Right ventricle myocardium superior (tissue), 1 donor: ENCODE measurements around the gene BMP7. TPM values are rescaled to one million over a fixed set of nuclear protein-coding genes. Genes with fewer than 3 reads are reported as not detected.

Experiments
- ATAC-seq: fragments of 200-7000 bp; cut with Tn5 transposase; one replicate; pipeline ENCODE4 v1.9.1; 2020; ENCODE audit warnings: mild to moderate bottlenecking; ENCODE audit not compliant: poor library complexity
- DNase-seq: peaks from one replicate; pipeline ENCODE4 v3.0.0-alpha.2; 2020
- intact Hi-C: fragments of 100-400 bp; cut with DNase I; formaldehyde crosslinking; loops from one replicate; pipeline ENCODE4 v1.11.2; 2022
- total RNA-seq: library from RNA; stranded (reverse); fragmentation: NEBNext Ultra II Directional; extraction: Animal tissue kit (Norgen Biotek cat#: 25700); gene quantifications from one replicate; pipeline ENCODE4 v1.2.1, GENCODE V29; 2021
- donor health status: DM: no; HTN: yes; CAD: no; lungs with severe emphysema.

Gene BMP7
- total RNA-seq, 1 donor from 2014 or later = 23.2 TPM

DNA sequence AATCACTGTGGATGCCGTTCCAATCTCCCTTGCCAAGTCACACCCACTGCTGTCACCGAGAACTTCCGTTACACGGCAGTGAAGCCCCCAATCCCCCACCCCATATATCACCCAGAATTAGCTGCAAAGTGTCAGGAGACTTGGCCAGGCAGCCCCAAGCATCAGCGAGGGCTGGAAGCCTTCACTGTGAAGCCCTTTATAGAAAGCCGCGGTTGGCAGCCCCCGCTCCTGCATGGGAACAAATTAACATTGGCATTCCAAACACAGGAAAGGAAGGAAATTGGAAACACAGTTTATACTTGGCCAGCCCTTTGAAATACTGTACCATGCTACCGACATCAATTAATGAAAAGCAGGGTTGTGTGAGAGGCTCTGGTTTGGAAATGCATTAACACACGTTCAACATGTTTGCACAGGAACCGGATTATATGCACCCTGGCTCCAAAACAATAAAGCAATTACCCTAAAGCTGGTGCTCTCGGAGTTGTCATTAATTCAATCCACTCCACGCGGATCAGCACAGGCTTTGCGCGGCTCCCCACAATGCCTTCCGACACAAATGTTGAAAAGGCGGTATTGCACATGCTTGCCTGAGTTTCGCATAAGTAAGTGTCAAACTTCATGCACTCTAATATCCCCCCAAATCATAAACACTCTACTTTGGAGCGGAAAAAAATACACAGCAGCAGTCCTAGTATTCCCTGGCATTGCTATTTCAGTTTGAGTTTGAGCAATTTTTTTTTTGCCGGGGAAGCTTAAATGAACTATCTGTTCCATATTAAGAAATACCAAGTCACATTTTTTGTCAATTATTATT is 7.1 kb downstream of the BMP7 start:
- peak; percentile 45 for ATAC-seq
- intact Hi-C loops = loop anchor here (10.0 kb wide), 1 partner anchor 165 kb away; no protein-coding TSS in a partner anchor
- no peak for DNase-seq

DNA sequence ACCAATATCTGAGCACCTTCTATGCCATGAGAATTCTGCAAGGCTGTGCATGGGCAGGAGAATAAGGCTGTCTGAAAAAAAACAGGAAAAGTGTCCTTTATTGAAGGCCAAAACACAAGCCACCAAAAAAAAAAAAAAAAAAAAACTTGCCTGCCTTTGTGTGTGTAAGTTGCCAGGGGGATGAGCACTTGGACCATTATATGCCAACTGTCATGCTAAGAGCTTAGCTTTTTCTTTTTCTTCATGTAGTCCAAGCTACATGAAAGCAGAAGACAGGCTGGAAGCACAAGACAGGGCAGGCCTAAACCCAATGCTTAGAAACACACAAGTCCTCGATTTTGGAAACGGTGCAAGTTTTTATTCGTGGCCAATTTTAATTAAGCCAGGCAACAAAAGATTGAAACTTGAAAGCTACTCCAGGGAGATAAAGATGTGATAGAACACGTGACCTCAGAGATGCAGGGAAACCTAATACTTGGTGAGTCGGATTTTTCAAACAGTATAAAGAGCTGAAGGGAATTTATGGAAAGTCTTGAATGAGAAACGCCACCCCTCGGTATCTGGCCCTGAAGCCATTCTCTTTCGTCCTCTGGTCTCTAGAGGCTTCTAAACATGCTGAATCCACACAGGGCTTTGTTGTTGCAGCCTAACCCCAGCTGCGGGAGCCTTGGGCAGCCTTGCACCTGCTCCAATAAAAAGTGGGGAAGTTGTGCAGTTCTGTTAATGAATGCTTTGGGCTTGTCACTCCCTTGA is 8.6 kb downstream of the BMP7 start:
- ATAC-seq = no peak
- intact Hi-C loops = loop anchor here (10.0 kb wide), 1 partner anchor 163 kb away; no protein-coding TSS in a partner anchor
- DNase-seq = no peak

- DNase-seq = no peak
- intact Hi-C loops = loop anchor here (10.0 kb wide), 1 partner anchor 162 kb away; no protein-coding TSS in a partner anchor
- no peak for ATAC-seq
These were observed 9.5 kb downstream of the BMP7 start for GRCh38 chr20:57256908-57257307.

DNA sequence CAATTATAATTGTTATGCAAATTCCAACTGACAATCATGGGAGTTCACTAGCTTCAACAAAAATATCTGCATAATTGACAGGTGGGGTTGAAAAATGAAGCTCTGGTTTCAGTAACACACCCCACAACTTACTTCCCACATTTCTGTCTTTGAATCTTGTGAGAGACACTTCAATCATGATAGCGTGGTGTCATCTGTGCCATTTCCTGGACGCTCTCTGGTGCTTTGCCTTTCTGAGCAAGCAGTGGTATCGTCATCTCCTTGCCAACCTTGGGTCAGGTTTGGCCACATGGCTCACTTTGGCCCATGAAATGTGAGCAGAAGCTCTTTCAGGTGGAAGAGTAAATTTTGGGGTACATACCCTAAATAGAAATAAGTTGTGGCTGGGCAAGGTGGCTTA is 10.2 kb downstream of the BMP7 start:
- intact Hi-C loops = loop anchor here (10.0 kb wide), 1 partner anchor 161 kb away; no protein-coding TSS in a partner anchor
- ATAC-seq (no peak), DNase-seq (no peak)

DNA sequence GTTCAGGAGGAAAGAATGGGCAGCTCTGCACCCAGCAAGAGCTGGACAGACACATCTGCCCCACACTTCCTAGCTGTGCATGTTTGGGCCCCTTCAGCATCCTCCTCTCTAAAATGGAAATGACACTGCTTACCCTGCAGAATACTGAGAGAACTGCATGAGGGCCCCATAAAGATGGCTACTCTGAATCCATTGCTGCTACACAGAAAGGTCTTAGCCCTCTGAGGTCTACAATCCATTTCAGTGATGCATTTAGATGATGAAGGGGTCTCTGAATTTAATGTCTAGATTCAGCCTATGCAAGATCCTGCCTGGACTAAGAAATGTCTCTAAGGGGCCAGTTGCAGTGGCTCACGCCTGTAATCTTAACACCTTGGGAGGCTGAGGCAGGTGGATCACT is 11.3 kb downstream of the BMP7 start:
- ATAC-seq (no peak), DNase-seq (no peak)
- intact Hi-C loops = loop anchor here (10.0 kb wide), 1 partner anchor 160 kb away; no protein-coding TSS in a partner anchor

GRCh38 chr20:57252559-57253162 is 13.8 kb downstream of the BMP7 start:
- ATAC-seq = no peak

DNA sequence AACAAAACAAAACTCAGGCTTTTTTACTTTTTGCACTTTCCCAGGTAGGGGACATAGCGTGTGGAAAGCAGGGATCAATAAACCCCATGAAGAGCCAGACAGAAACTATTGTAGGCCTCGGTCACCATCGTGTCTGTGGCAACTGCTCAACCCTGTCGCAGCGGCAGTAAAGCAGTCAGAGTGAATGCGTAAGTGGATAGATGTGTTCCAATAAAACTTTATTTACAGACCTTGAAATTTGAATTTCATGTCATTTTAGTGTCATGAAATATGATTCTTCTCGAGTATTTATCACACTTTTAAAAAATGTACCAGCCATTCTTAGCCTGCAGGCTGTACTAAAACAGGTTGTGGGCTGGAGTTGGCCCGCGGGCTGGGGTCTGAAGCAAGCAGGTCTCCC is 14.5 kb downstream of the BMP7 start:
- intact Hi-C loops = loop anchor here (10.0 kb wide), 1 partner anchor 157 kb away; no protein-coding TSS in a partner anchor
- DNase-seq (no peak), ATAC-seq (no peak)

More at GRCh38 chr20:57252559-57253162, 13.8 kb downstream of the BMP7 start:
- no peak for DNase-seq
- intact Hi-C loops = loop anchor here (10.0 kb wide), 1 partner anchor 158 kb away; no protein-coding TSS in a partner anchor

DNA sequence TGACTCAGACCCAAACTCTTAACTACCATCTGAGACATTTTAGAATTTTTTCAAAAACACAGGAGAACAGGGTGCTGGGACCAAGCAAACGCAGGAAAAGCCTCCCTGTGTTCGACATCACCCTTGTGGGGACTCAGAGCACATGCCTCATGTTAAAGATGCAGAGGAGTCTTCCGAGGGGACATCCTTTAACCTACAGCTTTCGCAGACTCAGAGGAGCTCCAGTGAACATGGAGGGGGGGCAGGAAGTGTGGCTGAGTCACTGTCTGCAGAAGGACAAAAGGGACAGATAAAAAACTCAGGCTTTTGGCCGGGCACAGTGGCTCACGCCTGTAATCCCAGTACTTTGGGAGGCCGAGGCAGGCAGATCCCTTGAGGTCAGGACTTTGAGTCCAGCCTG is 15.1 kb downstream of the BMP7 start:
- no peak for DNase-seq
- ATAC-seq = peak; percentile 80
- intact Hi-C loops = loop anchor here (10.0 kb wide), 1 partner anchor 157 kb away; no protein-coding TSS in a partner anchor

GRCh38 chr20:57250607-57251343 is 15.7 kb downstream of the BMP7 start:
- intact Hi-C loops = loop anchor here (10.0 kb wide), 1 partner anchor 156 kb away; no protein-coding TSS in a partner anchor
- DNase-seq = no peak
- peak; percentile 15 for ATAC-seq

- intact Hi-C loops = loop anchor here (10.0 kb wide), 1 partner anchor 155 kb away; no protein-coding TSS in a partner anchor
- no peak for DNase-seq
- no peak for ATAC-seq
These were observed 16.7 kb downstream of the BMP7 start for GRCh38 chr20:57249772-57250171.

GRCh38 chr20:57249073-57249472 is 17.4 kb downstream of the BMP7 start:
- intact Hi-C loops = no loop called here
- ATAC-seq = no peak
- no peak for DNase-seq

DNA sequence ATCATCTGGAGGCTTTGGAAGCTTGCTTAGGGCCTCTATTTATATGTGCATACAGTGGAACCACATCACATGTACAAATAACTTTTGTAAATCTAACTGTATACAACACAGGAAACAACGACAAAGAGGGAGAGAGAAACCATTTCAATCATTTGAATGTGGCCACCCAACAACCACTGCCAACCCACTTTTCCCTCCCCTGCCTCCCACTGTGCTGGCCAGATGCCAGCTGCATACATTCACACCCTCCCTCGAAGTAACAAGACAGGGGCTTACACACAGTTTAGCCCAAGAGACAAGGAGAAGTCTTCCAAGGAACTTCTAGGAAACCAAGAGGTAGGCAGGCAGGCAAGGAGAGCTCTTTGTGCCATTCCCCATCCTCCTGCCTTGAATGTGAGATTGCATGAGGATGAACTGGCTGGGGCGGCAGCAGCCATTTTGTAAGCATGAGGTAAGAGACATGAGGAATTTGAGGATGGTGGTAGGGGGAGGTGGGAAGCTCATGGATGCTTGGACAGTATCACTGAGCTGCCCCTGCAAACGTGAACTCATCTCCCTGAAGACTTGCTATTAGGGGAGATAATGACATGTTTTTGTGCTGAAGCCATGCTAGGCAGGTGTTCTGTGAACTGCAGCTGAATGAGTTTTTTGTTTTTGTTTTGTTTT is 18.2 kb downstream of the BMP7 start:
- intact Hi-C loops = no loop called here
- ATAC-seq = no peak
- no peak for DNase-seq

DNA sequence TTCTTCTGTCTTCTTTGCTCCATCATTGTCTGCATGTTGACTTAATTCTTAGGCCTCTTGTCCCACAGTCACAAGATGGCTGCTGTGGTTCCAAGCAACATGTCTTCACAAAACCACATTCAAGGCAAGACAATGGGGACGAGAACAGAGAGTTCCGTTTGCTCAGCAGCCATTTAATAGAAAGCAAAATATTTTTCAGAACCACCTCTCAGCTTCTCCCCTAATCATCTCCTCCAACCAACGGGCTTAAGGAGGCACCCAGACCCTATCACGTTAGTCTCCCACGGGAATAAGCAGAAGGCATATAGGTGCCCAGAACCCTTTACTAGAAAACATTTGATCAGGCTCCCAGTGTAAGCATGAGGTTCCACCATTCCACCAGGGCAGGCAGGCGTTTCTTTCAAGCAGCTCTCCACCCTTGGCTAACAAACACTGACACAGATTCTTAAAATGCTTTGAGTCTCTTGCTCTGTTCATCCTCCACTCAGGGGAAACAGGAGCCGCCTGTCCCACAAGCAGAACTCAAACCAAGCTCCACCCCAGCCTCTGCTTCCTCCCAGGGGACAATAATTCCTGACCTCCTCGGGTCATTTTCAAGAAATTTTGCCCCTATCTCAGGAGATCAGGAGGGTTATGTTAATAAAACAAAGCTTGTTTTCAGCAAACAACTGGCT is 19.0 kb downstream of the BMP7 start:
- DNase-seq (no peak), ATAC-seq (peak; percentile 40)
- intact Hi-C loops = no loop called here

DNA sequence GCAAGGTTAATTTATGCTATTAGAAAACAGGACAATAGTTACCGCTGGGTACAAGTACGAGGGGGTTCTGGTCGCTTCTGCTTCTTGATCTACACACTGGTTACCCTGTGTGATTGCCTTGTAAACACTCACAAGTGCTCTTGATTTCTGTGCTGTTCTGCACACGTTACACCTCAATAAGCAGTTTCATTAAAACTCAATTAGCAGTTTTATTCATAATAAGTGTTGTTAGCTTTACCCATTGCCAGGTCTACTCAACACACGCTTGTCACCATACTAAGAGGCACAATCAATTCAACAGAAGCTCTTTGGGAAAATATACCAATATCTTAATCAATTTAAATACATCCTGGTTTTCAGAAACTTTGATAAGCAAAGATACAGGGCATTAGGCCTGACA is 20.4 kb downstream of the BMP7 start:
- DNase-seq (no peak), ATAC-seq (no peak)
- intact Hi-C loops = no loop called here

DNA sequence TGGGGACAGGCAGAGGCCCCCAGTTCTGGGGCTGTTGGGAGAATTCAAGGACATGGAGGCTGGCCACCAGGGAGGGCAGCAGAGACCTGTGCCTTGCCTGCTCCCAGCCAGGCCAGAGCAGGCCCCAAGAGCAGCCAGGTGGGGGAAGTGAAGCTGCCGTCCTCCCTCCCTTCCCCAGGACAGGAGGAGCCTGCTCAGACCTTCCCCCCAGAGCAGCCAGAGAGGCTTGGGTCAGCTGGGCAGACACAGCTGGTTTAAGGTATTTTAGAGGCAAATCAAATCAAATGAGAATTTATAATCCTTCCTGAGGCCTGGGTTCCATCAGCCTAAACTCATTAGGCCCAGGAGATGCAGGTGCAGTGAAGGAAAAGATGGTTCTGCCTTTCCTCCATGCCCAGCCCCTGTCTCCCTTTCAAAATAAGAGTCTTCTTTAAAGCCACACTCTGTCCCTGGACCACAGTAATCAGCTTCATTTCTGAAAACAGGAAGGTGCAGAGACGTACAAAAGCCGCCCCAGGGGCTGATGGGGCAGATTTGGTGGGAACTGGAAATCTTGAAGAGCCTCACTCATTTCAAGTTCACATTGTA is 21.7 kb downstream of the BMP7 start:
- ATAC-seq (peak; percentile 34), DNase-seq (no peak)
- intact Hi-C loops = no loop called here

DNA sequence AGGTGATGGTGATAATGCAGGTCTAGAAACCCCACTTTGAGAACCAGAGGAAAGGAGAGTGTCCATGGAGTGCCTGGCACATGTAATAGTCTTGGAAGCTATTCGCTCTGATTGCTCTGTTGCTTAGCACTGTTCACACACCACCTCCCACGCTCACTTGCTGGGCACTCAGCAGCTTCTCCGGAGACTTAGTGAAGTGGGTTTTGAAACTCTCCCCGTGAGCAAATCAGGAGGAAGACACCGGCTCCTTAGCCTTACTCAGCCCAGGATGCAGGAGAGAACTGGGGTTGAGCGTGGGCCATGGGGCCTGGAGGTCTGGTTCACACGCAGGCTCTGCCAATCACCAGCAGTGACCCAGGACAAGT is 22.2 kb downstream of the BMP7 start:
- intact Hi-C loops = no loop called here
- ATAC-seq = peak; percentile 9
- no peak for DNase-seq
